ENCODE measurements around the gene GGTLC1.
"Not testable (repeated sequence)": the region's sequence is repeated elsewhere in the genome, so short reads cannot be mapped to it uniquely, and the experiment has no call there.

Gene GGTLC1

DNA sequence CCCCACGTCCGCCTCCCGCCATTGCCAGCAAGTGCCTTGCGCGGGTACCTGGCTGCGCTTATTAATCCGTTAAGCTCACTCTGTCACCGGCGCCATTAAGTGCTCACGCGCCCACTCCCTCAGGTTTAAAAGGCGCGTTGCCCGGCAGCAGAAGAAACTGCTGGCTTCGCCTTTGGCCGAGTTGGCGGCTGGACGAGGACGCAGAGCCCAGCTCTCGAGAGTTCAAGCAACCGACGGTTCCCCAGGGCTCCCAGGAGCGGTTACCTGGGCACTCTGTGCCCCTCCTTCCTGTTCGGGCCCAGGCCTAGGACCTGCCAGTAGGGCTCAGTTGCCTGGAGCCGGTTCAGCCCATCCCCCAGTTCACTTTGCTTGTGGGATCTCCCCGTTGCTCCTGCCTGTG lies at the start of gene GGTLC1:
TSS of gene GGTLC1 (minus strand) at position 219 of the 400 bp plus-strand sequence. CDS start 2,168 bp downstream, outside the sequence.
- DNase-seq = no peak

DNA sequence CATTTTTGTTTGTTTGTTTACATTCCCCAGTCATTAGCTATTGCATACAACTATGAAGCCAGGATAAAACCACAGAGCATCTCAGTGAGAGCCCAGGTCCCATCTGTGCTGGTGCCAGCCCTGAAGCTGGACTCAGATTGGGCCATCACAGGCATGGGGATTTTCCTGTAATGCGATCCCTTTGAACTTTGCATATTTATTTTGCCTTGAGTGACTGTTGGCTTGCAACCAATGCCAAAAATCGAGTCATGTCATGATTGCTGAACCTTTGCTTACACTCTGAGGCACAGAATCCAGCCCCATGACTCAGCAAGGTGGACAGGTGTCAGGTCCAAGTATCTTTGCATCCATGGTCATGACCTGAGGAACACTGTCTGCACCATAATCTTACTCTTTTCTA lies 46.2 kb upstream of the GGTLC1 start:
- no peak for DNase-seq

DNA sequence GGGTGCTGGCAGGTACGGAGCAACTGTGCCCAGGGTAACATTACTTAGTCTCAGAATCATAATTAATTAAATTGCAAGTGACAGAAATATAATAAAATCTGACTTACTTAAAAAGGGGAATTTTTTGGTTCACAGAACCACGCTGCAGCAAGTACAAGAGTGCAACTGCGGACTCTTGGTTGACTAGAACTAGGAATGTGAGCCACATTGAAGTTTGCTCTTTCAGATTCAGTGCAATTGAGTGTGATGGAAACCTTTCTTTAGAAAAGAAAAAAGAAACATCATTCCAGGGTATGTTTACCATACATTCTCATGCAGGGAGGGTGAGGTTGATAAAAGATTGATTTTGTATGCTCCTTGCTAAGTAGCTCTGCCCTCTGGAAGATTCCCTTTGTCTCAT lies 45.0 kb upstream of the GGTLC1 start:
- DNase-seq = no peak

DNA sequence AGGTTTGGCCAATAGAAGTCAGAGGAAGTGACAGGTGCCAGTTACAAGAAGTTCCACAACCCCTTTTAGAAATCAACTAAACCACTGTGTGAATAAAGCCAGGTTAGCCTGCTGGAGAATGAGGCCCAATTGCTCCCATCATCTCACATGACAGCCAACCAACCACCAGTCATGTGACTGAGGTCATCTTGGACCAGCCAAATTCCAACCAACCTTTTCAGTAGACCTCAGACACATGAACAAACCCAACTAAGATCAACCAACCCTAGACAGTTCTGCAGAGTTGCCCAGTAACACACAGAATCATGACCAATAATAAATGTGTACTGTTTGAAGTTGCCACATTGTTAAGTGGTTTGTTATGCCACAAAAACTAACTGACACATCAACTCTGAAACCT lies 44.6 kb upstream of the GGTLC1 start:
- no peak for DNase-seq

DNA sequence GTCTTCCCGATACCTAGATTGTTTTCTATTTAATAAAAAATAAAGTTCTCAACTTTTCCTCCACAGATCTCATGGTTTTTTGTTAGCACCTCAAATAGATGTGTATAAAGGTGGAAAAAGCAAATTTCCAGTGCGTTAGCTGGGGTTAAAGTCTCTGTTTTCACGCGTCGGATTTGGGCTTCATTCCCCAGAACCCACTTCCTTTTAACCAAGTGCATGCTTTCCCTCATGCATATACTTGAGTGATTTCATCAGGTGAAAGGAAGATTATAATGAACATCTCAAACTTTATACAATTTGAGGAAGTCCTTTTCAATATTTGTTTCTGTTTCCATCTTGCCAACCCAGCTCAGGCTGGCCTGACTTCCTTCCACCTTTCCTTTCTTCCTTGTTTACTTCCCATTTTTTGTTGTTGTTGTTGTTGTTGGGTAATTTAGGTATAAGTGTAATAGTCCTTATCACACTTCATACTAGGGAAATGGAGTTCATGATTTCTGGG lies 43.9 kb upstream of the GGTLC1 start:
- DNase-seq = no peak

DNA sequence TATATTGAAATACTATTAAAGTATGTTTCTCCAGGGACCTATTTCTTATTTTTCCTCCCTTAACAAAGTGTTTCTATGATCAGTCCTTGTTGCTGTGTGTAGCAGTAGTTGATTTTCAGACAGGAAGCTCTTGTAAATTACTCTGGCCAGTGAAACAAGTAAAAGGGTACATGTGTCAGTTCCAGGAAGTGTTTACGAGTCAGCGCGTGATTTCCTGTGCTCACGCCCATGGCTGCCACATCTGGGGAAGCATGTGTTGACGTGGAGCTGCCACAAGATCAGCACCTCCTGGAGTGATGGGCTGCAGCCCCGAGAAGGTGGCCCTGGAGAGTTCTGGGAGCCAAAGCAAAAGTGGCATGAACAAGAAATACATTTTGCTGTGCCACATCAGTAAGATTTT lies 38.6 kb upstream of the GGTLC1 start:
- DNase-seq = peak; percentile 50

DNA sequence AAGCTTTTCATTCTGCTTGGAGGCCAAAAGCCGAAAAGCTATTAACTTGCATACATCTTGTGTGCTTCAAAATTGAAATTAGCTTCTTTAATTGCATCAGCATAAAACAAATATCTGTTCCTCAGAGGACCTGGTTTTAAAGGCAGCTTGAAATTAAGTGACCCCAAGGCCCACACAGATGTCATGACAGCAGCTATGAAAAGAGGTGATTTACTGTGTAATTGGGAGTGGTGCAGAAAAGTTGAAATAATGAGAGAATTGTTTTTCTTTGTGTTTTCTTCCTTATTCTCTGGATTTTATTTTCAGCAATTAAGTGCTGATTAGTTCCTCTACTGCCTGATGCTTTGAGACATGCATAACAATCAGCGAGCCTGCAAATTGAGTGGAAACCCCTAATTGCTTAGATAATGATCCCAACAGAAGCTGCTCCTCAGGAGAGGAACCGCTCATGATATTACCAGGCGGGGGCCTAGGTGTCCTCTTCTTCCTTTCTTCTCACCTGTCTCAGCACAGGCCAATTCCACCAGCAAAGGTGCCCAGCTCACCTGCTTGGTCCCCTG lies 34.1 kb upstream of the GGTLC1 start:
- no peak for DNase-seq

DNA sequence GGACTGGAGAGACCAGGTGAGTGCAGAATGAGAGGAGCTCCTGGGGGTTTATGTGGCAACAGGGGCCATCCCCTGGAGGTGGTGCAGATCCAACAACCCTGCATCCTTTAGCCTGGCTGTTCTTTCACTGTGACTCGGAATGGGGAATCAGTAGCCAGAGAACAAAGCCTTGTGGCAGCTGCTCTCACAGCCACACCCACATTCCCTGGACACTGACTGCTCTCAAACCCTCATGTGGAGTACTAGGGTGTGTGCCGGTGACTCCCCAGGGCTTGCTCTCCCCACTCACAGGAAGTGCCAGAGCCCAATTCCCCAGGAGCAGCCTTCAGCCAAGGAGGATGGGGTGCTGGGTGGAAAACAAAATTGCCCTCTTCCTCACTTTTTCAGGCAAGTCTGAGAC lies 30.2 kb upstream of the GGTLC1 start:
- DNase-seq = no peak

DNA sequence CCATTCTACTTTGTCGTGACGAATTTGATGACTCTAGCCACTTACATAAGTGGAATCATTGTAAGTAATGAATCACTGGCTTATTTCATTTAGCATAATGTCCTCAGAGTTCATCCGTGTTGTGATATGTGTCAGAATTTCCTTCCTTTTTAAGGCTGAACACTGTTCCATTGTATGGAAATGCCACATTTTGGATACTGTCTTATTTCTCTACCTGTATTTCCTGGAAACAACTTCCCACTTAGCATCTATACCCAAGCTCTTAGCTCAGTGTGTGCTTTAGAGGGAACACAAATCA lies 28.8 kb upstream of the GGTLC1 start:
- DNase-seq = no peak

DNA sequence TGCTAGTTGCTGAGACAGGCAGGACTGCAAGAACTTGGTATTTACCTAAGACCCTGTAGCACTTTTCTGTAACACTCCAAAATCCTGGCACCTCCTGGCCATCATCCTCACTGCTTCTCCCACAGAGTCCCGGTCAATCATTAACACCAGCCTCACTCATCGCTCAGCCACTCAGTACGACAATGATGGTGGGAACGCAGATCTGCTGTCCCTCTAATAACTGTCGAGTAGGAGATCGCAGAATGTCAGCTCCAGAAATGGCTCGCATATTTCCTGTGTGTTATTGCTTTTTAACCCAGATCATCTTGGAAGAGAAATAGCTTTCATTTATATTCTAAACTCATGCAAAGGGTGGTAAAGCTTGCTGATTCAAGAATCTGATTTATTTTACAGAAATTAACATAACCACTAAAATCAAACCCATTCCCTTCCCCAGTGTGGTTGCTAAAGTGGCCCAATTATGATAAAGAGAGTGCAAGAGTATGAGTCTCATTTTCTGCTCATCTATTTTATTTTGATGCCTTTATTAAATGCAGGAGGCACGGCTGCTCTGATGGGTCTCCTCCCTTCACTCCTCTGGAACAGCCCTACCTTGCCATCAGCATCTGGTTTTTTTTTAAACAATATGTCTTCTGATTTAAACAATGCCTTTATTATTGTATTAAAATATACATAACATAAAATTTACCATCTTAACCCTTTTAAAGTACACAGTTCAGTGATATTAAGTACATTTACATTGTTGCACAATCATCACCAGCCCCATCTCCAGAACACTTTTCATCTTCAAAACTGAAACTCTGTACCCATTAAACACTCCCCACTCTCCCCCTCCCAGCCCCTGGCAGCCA lies 28.3 kb upstream of the GGTLC1 start:
- DNase-seq = no peak

DNA sequence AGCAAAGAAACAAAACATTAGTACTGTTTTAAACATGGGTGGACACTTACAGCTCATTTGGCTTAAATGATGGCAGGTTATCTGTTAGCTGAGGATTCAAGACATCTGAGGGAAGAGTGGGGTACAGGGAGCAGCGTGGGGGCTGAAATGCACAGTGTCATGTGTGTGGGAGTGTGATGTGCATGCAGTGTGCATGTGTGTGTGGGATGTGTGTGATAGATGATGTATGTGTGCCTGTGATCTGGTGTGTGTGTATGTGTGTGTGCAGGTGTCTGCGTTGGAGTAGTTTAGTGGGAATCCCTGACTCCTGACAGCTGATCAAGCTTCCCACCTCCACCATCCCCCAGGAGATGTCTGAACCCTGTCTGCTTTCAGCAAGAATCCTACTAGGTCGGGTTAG lies 25.4 kb upstream of the GGTLC1 start:
- DNase-seq = no peak

DNA sequence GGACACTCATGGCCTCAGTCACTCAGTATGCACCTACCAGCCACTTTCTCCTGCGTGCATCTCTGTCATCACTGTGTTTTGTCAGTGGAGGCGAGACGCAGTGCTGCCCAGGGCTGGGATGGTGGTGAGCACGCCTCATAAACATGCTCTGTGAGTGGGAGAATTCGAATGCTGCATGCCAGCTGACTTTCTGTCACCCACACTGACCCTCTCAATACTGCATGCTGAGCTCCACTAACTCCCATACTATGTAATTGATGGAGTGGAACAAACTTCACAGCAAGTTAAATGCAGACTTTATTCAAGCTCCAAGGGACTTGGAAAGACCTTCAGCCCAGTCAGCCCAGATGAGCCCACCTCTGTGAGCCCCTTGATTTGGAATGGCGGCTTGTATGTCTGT lies 22.7 kb upstream of the GGTLC1 start:
- DNase-seq = no peak

DNA sequence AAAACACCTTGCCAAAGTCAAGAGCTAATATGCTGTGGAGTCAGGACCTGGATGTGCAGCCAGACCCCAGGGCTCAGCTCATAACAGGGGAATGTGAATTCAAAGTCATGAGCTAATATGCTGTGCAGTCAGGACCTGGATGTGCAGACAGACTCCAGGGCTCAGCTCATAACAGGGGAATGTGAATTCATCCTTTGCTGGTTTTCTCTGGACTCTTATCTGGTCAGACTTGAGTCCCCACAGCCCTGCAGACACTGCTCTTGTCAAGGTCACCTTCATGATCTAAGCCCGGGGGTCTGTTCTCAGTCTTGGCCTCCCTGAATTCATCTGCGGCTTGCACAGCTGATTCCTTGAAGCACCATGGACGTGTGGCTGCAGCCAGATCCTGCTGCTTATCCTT lies 19.2 kb upstream of the GGTLC1 start:
- DNase-seq = no peak

DNA sequence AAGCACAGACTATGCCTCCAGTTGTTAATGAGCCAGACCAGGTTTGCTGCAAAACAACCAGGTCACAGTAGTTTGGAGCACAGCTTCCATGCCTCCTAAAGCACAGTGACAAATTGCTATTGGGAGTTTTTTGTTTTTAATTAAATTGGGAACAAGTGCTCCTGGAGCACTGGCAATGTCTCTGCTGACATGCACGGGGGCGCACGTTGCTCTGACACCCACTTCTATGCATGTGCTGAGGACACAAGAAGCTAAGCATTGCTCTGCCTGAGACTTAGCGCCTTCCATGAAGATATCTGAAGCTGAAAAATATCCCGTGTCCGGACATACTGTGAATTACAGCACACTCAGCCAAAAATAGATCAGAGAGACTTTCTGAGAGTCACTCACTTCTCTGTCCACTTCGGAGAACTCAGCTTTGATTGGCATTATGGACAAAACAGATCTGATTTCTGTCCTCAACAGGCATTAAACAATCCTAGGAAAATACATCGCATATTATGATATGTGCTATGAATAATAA lies 18.6 kb upstream of the GGTLC1 start:
- DNase-seq = no peak

DNA sequence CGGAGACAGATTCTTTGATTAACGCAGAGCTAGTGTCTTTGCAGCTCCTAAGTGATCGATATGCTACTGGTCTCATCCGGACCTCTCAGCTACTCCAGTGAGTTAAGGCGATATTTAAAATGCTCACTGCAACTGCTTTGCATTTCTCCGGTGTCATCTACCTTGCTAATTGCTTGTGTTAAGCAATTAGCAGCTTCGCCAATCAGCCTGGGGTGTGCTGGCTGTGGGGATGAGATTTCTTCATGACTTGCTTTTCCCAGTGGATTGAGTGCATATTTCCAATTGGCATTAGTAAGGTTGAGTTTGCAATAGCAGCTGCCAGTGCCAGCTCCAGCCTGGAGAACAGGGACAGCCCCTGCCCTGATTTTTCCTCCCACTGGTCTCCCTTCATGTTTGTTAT lies 18.0 kb upstream of the GGTLC1 start:
- no peak for DNase-seq

DNA sequence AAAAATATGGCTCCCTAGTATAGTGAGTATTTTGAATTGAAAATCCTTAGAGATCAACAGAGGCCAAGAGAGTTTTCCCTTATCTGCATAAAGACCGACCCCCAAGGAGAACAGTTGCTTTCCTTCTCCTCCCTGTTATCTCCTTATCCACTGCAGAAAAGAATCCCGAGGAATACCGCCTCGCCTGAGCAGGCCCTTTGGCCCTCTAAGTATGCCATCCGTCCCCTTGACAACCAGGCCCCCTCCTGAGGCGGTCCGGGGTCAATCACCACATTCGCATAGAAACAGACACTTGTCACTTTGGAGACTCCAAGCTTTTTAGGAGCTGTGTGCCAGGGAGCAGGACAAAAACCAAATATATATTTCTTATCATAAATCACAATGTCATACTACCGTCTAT lies 15.9 kb upstream of the GGTLC1 start:
- DNase-seq = no peak

DNA sequence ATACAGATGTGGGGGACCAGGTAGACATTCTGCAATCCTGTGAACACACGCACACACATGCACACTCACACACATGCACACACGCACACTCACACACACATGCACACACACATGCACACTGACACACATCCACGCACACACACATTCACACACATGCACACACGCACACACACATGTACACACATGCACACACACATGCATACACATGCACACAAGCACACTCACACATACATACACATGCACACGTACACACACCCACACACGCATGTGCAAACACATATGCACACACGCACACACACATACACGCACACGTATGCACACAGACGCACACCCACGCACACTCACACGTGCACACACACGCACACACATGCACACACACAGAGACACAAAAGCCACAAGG lies 14.3 kb upstream of the GGTLC1 start:
- no peak for DNase-seq

DNA sequence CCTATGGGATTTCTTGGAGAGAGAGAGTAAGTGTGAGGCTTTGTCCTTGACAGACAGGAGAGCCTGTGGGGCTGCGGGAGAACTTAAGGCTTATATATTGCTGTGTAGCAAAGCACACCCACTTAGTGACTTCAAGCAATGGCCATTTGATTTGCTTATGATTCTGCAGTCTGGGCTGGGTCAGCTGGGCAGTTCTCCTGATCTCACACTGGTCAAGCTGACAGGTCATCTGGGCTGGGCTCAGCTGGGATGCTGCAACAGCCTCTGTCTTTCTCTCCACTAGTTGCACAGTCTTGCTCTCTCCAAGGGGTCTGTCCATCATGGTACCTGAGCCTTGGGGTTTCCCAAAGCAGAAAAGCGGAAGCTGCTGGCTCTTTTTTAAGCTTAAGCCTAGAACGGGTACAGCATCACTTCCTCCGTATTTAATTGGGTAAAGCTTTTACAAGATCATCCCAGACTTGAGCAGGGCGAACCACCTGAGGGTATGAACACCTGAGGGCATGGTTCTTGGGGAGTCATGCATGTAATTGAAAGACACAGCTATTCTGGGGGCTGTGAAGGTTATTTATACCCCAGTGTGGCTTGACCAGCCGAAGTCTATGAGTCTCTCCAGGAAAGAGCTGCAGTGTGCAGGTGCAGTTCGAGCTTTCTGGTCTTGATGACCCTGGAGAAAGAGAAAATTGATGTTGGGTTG lies 13.3 kb upstream of the GGTLC1 start:
- DNase-seq = no peak

DNA sequence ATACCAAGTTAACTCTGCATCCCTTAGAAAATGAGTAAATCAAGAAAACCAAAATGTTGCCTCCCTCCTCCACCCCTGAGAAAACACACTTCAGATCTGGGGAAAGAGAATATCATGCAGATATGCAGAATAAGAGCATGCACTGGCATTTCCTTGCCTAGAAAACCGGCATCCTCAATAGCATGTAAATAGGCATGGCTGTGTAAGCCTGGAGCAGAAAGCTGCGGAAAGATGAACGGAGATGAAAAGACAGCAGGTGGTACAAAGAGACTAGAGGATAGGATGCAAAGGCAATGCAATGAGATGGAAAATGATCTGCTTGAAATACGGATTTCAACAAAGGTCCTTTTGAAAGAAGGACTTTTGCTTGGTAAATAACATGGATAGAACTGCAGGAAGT lies 10.3 kb upstream of the GGTLC1 start:
- DNase-seq = no peak

DNA sequence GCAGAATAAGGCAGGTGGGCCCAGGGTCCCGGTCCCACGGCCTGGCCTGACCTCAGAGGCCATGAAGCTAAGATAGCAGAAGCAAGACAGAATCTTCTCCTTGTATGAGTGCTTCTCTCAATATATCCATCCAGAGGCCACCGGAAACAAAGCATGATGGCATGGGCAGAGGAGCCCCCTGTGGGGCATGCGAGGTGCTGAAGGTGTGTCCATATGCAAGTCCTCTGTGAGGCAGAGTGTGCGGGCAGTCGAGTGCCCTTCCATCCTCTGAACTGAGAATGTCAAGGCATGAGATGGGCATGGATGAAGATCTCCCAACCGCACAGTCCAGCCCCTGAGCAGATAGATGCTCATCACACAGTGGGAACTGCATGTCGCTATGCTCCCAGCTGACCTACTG lies 9.8 kb upstream of the GGTLC1 start:
- DNase-seq = no peak

DNA sequence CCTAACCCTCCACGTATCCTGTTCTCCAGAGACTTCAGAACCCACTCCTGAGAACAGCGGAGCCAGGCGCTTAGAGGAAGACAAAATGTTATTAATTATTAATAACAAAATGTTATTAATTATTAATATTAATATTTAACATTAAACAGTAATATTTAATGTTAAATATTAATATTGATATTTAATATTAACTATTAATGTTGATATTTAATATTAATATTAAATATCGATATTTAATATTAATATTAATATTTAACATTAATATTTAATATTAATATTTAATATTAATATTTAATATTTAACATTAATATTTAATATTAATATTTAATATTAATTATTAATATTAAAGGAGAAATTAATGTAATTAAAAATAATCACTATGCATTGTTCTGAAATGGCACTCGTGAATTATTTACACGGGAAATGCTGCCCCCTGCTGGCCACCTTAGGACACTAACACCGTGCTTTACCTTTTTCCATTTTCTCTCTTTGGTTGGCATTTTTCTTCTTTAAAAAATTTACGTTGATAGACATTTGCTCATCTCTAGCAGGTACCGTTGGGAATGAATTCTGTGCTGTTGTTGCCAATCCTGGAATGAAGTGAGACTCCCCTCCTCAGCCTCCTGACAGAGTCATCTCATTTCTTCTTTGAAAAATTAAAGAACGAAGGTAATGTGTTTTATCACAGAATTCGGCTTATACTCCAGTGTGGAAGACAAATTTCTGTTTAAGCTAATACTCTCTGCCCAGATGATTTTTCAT lies 7.5 kb upstream of the GGTLC1 start:
- DNase-seq = peak; percentile 67

DNA sequence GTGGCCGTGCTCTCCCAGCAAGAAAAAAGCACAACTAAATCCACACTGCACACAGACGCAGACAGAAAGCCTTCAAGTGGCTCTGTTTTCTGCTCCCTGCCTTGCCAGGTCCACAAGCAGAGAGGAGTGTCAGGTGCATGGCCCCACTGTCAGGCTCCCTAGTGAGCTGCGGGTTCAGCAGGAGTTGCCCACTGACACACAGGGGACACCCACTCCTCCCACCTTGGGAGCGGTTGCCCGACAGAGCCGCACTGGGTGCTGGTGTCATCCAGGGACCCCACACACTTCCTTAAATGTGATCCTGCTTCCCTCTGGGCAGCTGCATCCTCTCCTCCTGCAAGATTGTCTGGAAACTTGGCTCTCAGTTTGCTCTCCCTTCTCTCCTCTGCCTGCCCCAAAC lies 6.7 kb upstream of the GGTLC1 start:
- DNase-seq = not testable (repeated sequence)

DNA sequence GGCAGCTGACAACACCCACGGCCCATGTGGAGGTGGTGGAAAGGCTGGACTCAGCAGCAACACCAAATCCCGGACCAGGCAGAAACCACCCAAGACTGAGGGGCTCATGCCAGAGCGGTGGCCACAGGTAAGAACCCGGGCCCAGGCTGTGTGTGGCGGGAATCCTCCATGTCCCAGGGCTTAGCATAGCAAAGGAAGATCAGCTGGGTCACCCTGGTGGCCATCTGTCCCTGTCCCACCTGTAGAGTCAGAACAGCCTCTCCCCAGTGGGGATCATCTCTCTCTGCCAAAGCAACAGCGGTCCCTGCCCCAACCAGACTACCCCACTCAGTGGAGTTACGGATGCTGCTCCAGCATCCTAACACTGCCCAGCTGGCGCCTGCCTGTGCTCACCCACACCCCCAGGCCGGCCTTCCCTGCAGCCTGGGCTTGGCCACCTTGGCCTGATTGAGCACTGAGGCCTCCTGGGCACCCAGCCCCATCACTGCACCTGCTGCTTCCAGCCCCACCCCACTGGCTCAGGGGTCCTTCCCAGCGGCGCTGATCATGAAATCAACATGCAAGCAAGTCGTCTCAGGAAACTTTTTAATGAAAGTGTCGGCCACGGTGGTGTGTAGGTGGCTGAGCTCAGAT lies 5.5 kb upstream of the GGTLC1 start:
- DNase-seq = not testable (repeated sequence)
